Measurements from ENCODE around the gene PLGRKT. TPM values are rescaled to one million over a fixed set of nuclear protein-coding genes. Genes with fewer than 3 reads are reported as not detected.

PLGRKT gene
- total and polyA plus RNA-seq, 4 donors, result 4.1 to 11.3 (median 7.2) TPM

DNA sequence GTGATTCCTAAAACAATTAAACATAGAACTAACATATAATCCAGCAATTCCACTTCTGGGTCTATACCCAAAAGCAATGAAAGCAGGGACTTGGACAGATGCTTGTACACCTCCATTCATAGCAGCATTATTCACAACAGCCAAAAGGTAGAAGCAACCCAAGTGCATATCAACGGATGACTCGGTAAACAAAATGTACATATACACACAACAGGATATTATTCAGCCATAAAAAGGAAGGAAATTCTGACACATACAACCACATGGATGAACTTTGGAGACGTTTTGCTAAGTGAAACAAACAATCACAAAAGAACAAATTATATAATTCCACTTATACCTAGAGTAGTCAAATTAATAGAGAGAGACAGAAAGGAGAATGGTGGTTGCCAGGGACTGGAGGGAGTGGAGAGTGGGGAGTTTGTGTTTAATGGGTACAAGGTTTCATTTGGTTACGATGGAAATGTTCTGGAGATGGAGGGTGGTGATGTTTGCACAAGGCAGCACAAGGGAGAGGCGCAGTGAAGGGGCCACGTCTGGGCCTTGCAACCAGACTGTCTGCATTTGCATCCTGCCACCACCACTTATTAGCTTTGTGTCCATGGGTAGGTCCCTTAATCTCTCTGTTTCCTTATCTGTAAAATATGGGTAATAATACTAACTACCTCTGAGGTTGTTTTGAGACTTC lies 61.8 kb downstream of the PLGRKT start:
- Histone ChIP-seq H3K27ac (ENCODE audit: low read depth in 1 of 2, low read length in 2 of 2) (no peak overlapping the region), H3K9ac (ENCODE audit: low read depth in 1 of 2, low read length in 2 of 2) (no peak overlapping the region), H3K36me3 (ENCODE audit: control insufficient read depth in 4 of 4, insufficient read depth in 3 of 4, low read depth in 1 of 4, low read length in 3 of 4) (peaks cover 0 to 3% (median 0%) of the 10 kb centered on the region in 4 donors), H3K27me3 (ENCODE audit: control insufficient read depth in 4 of 4, insufficient read depth in 4 of 4, low read length in 3 of 4) (no peaks in the 10 kb centered on the region), H3K4me1 (ENCODE audit: control insufficient read depth in 4 of 4, insufficient read depth in 4 of 4, low read length in 3 of 4) (no peaks in the 10 kb centered on the region), H3K4me3 (ENCODE audit: low read depth in 1 of 3, low read length in 3 of 3) (no peak overlapping the region), H3K9me3 (ENCODE audit: control insufficient read depth in 4 of 4, low read length in 3 of 4) (no peaks in the 10 kb centered on the region)
- DNase-seq (ENCODE audit: low spot score), result no peak
- TF ChIP-seq, protein P1, sequence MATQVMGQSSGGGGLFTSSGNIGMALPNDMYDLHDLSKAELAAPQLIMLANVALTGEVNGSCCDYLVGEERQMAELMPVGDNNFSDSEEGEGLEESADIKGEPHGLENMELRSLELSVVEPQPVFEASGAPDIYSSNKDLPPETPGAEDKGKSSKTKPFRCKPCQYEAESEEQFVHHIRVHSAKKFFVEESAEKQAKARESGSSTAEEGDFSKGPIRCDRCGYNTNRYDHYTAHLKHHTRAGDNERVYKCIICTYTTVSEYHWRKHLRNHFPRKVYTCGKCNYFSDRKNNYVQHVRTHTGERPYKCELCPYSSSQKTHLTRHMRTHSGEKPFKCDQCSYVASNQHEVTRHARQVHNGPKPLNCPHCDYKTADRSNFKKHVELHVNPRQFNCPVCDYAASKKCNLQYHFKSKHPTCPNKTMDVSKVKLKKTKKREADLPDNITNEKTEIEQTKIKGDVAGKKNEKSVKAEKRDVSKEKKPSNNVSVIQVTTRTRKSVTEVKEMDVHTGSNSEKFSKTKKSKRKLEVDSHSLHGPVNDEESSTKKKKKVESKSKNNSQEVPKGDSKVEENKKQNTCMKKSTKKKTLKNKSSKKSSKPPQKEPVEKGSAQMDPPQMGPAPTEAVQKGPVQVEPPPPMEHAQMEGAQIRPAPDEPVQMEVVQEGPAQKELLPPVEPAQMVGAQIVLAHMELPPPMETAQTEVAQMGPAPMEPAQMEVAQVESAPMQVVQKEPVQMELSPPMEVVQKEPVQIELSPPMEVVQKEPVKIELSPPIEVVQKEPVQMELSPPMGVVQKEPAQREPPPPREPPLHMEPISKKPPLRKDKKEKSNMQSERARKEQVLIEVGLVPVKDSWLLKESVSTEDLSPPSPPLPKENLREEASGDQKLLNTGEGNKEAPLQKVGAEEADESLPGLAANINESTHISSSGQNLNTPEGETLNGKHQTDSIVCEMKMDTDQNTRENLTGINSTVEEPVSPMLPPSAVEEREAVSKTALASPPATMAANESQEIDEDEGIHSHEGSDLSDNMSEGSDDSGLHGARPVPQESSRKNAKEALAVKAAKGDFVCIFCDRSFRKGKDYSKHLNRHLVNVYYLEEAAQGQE (IDR thresholded peaks at IDR 0.05), result no peak
- TF ChIP-seq, protein P2, sequence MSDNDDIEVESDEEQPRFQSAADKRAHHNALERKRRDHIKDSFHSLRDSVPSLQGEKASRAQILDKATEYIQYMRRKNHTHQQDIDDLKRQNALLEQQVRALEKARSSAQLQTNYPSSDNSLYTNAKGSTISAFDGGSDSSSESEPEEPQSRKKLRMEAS (IDR thresholded peaks at IDR 0.05), result no peak
- TF ChIP-seq TAF1 (conservative IDR thresholded peaks at IDR 0.05), result no peak
- TF ChIP-seq, protein P3, sequence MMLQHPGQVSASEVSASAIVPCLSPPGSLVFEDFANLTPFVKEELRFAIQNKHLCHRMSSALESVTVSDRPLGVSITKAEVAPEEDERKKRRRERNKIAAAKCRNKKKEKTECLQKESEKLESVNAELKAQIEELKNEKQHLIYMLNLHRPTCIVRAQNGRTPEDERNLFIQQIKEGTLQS (IDR thresholded peaks at IDR 0.05), result no peak
- no peak for TF ChIP-seq EGR1 (IDR thresholded peaks at IDR 0.05; ENCODE audit: low read depth in 2 of 2)
- TF ChIP-seq NR2F2 (IDR thresholded peaks at IDR 0.05), result no peak
- no peak for TF ChIP-seq FOXA2 (IDR thresholded peaks at IDR 0.05)
- TF ChIP-seq GABPA (IDR thresholded peaks at IDR 0.05 in 1 of 2, conservative IDR thresholded peaks at IDR 0.05 in 1 of 2), result no peak
- no peak for TF ChIP-seq RXRA (IDR thresholded peaks at IDR 0.05)
- no peak for TF ChIP-seq JUND (IDR thresholded peaks at IDR 0.05)
- TF ChIP-seq FOXA1 (IDR thresholded peaks at IDR 0.05), result no peak
- TF ChIP-seq HNF4G (IDR thresholded peaks at IDR 0.05), result no peak
- TF ChIP-seq RAD21 (IDR thresholded peaks at IDR 0.05), result no peak
- TF ChIP-seq YY1 (IDR thresholded peaks at IDR 0.05), result no peak
- TF ChIP-seq, protein P4, sequence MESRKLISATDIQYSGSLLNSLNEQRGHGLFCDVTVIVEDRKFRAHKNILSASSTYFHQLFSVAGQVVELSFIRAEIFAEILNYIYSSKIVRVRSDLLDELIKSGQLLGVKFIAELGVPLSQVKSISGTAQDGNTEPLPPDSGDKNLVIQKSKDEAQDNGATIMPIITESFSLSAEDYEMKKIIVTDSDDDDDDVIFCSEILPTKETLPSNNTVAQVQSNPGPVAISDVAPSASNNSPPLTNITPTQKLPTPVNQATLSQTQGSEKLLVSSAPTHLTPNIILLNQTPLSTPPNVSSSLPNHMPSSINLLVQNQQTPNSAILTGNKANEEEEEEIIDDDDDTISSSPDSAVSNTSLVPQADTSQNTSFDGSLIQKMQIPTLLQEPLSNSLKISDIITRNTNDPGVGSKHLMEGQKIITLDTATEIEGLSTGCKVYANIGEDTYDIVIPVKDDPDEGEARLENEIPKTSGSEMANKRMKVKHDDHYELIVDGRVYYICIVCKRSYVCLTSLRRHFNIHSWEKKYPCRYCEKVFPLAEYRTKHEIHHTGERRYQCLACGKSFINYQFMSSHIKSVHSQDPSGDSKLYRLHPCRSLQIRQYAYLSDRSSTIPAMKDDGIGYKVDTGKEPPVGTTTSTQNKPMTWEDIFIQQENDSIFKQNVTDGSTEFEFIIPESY (IDR thresholded peaks at IDR 0.05), result no peak
- 79% methylated on average over 6 of the region's 6 CpGs for WGBS

DNA sequence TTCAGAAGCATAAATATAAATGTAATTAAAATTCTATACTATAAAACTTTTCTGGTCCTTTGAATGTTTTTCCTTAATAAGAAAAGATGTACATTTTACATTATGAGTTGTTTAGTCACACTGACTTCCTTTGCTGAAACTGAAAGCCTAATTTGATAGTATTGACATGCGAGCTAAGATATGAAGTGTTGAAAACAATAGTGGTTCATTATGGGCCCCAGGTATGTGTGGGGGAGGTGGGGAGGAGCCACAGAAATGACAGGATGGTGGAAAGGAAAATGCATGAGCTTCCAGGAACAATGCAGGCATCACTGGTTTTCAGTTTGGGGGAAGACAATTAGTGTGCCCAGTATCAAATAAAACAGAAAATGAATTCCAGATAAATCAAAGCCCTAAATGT lies 62.6 kb downstream of the PLGRKT start:
- 83% methylated on average over 1 of the region's 1 CpG for WGBS
- Histone ChIP-seq H3K27me3 (ENCODE audit: control insufficient read depth in 4 of 4, insufficient read depth in 4 of 4, low read length in 3 of 4) (no peaks in the 10 kb centered on the region), H3K9ac (ENCODE audit: low read depth in 1 of 2, low read length in 2 of 2) (no peak overlapping the region), H3K4me3 (ENCODE audit: low read depth in 1 of 3, low read length in 3 of 3) (no peak overlapping the region), H3K9me3 (ENCODE audit: control insufficient read depth in 4 of 4, low read length in 3 of 4) (no peaks in the 10 kb centered on the region), H3K4me1 (ENCODE audit: control insufficient read depth in 4 of 4, insufficient read depth in 4 of 4, low read length in 3 of 4) (no peaks in the 10 kb centered on the region), H3K27ac (ENCODE audit: low read depth in 1 of 2, low read length in 2 of 2) (no peak overlapping the region), H3K36me3 (ENCODE audit: control insufficient read depth in 4 of 4, insufficient read depth in 3 of 4, low read depth in 1 of 4, low read length in 3 of 4) (peaks cover 0 to 3% (median 0%) of the 10 kb centered on the region in 4 donors)
- no peak for DNase-seq (ENCODE audit: low spot score)
- TF ChIP-seq JUND (IDR thresholded peaks at IDR 0.05) (no peak), YY1 (IDR thresholded peaks at IDR 0.05) (no peak), TAF1 (conservative IDR thresholded peaks at IDR 0.05) (no peak), GABPA (IDR thresholded peaks at IDR 0.05 in 1 of 2, conservative IDR thresholded peaks at IDR 0.05 in 1 of 2) (no peak), FOXA2 (IDR thresholded peaks at IDR 0.05) (no peak), NR2F2 (IDR thresholded peaks at IDR 0.05) (no peak), HNF4A (conservative IDR thresholded peaks at IDR 0.05) (no peak), EGR1 (IDR thresholded peaks at IDR 0.05; ENCODE audit: low read depth in 2 of 2) (no peak), RAD21 (IDR thresholded peaks at IDR 0.05) (no peak), SP1 (IDR thresholded peaks at IDR 0.05) (no peak), FOXA1 (IDR thresholded peaks at IDR 0.05) (no peak), RXRA (IDR thresholded peaks at IDR 0.05) (no peak)
- TF ChIP-seq, protein P5, sequence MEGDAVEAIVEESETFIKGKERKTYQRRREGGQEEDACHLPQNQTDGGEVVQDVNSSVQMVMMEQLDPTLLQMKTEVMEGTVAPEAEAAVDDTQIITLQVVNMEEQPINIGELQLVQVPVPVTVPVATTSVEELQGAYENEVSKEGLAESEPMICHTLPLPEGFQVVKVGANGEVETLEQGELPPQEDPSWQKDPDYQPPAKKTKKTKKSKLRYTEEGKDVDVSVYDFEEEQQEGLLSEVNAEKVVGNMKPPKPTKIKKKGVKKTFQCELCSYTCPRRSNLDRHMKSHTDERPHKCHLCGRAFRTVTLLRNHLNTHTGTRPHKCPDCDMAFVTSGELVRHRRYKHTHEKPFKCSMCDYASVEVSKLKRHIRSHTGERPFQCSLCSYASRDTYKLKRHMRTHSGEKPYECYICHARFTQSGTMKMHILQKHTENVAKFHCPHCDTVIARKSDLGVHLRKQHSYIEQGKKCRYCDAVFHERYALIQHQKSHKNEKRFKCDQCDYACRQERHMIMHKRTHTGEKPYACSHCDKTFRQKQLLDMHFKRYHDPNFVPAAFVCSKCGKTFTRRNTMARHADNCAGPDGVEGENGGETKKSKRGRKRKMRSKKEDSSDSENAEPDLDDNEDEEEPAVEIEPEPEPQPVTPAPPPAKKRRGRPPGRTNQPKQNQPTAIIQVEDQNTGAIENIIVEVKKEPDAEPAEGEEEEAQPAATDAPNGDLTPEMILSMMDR (IDR thresholded peaks at IDR 0.05; ENCODE audit: low read depth, low read length, missing input control), result no peak
- TF ChIP-seq, protein P2 (IDR thresholded peaks at IDR 0.05), result no peak
